Left ventricle myocardium inferior (tissue), 1 donor: ENCODE results near the gene CER1. TPM values are rescaled to one million over a fixed set of nuclear protein-coding genes. Genes with fewer than 3 reads are reported as not detected.
"Not testable (repeated sequence)": the region's sequence is repeated elsewhere in the genome, so short reads cannot be mapped to it uniquely, and the experiment has no call there.

Source experiments
- DNase-seq: peaks from one replicate; pipeline ENCODE4 v3.0.0-alpha.2; 2020
- H3K27ac ChIP-seq: fragments of 200-600 bp; replicated peaks from 2 replicates; pipeline ENCODE4 v1.8.0; 2021
- H3K27me3 ChIP-seq: fragments of 200-600 bp; 2 replicates; pipeline ENCODE4 v1.8.0; 2021; ENCODE audit warnings: low read depth
- H3K36me3 ChIP-seq: fragments of 200-600 bp; 2 replicates; pipeline ENCODE4 v1.8.0; 2021
- H3K4me1 ChIP-seq: fragments of 200-600 bp; 2 replicates; pipeline ENCODE4 v1.8.0; 2021
- H3K4me3 ChIP-seq: fragments of 200-600 bp; 2 replicates; pipeline ENCODE4 v1.8.0; 2021; ENCODE audit warnings: mild to moderate bottlenecking, moderate library complexity
- H3K9me3 ChIP-seq: fragments of 200-600 bp; replicated peaks from 2 replicates; pipeline ENCODE4 v1.8.0; 2021
- intact Hi-C: fragments of 100-400 bp; cut with micrococcal nuclease; formaldehyde crosslinking; loops from one replicate; pipeline ENCODE4 v1.11.0; 2022
- total RNA-seq: library from RNA; stranded (reverse); fragmentation: NEBNext Ultra II Directional; extraction: Animal tissue kit (Norgen Biotek cat#: 25700); gene quantifications from one replicate; pipeline ENCODE4 v1.2.1, GENCODE V29; 2021
- TF ChIP-seq, protein P1 (sequence below): fragments of 200-600 bp; IDR thresholded peaks from 2 replicates; pipeline ENCODE4 v1.8.0; 2021; ENCODE audit warnings: antibody characterized with exemption, mild to moderate bottlenecking, borderline replicate concordance
- donor health status: DM: no; HTN: yes; CAD: no; lungs with severe emphysema.

Gene CER1
- total RNA-seq, 1 donor from 2014 or later = not detected

GRCh38 chr9:14687042-14687719 lies 35.4 kb downstream of the CER1 start:
- no peaks in the 10 kb centered on the region for H3K27me3 ChIP-seq
- no peaks in the 10 kb centered on the region for H3K9me3 ChIP-seq
- H3K4me1 ChIP-seq = peaks cover 6% of the 10 kb centered on the region
- TF ChIP-seq, protein P1, sequence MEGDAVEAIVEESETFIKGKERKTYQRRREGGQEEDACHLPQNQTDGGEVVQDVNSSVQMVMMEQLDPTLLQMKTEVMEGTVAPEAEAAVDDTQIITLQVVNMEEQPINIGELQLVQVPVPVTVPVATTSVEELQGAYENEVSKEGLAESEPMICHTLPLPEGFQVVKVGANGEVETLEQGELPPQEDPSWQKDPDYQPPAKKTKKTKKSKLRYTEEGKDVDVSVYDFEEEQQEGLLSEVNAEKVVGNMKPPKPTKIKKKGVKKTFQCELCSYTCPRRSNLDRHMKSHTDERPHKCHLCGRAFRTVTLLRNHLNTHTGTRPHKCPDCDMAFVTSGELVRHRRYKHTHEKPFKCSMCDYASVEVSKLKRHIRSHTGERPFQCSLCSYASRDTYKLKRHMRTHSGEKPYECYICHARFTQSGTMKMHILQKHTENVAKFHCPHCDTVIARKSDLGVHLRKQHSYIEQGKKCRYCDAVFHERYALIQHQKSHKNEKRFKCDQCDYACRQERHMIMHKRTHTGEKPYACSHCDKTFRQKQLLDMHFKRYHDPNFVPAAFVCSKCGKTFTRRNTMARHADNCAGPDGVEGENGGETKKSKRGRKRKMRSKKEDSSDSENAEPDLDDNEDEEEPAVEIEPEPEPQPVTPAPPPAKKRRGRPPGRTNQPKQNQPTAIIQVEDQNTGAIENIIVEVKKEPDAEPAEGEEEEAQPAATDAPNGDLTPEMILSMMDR = no peak
- no peak for DNase-seq
- H3K36me3 ChIP-seq = peaks cover 48% of the 10 kb centered on the region
- H3K4me3 ChIP-seq = no peak overlapping the region
- intact Hi-C loops = no loop called here
- no peak overlapping the region for H3K27ac ChIP-seq

- Histone ChIP-seq H3K27ac (no peak overlapping the region), H3K4me1 (no peaks in the 10 kb centered on the region), H3K36me3 (peaks cover 48% of the 10 kb centered on the region), H3K9me3 (no peaks in the 10 kb centered on the region), H3K4me3 (no peak overlapping the region), H3K27me3 (no peaks in the 10 kb centered on the region)
- DNase-seq = no peak
- intact Hi-C loops = no loop called here
- TF ChIP-seq, protein P1 = no peak
These were observed 36.4 kb downstream of the CER1 start for GRCh38 chr9:14686168-14686567.

GRCh38 chr9:14682616-14683015 lies 39.9 kb downstream of the CER1 start:
- H3K4me1 ChIP-seq, H3K9me3 ChIP-seq, H3K4me3 ChIP-seq, intact Hi-C loops, H3K27me3 ChIP-seq, DNase-seq, H3K27ac ChIP-seq: not testable (repeated sequence)
- peaks cover 22% of the 10 kb centered on the region for H3K36me3 ChIP-seq

DNA sequence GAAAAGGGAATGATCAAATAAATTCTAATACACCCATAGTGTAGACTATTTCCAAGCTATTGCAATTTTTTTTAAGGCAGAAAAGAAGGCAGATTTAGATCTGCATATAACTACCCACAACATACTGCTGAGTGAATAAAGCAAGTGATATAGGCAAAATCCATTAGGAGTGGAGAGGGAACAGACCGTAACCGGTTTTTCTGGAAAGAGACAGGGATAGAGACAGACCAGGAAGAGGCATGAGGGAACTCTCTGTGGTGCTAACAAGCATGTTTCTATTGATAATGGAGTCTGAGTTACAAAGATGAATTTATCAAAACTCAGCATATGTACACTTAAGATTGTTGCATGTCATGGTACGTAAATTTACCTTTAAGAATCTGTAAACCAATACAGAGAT lies 43.8 kb downstream of the CER1 start:
- Histone ChIP-seq H3K4me1 (no peaks in the 10 kb centered on the region), H3K27ac (no peak overlapping the region), H3K27me3 (no peaks in the 10 kb centered on the region), H3K4me3 (no peak overlapping the region), H3K9me3 (no peaks in the 10 kb centered on the region), H3K36me3 (no peaks in the 10 kb centered on the region)
- DNase-seq = no peak
- intact Hi-C loops = no loop called here
- TF ChIP-seq, protein P1 = no peak

DNA sequence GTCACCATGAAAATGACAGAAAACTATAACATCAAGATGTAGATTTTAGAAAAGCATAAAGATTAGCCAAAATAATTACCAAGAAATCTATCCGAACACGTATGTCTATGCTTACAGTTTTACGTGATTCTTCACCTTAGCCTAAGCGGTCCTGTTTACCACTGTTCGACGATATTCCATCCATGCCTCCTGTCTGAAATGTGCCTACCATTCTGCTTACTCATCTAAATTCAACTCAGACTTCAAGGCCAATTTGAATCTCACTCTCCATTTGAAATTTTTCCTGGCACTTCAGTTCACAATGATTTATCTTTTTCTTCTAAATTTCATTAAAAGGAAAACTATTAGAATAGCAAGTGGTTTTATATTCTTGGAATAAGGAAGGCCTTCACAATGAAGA lies 44.7 kb downstream of the CER1 start:
- Histone ChIP-seq H3K4me1 (no peaks in the 10 kb centered on the region), H3K27ac (no peak overlapping the region), H3K9me3 (no peaks in the 10 kb centered on the region), H3K4me3 (no peak overlapping the region), H3K27me3 (no peaks in the 10 kb centered on the region), H3K36me3 (no peaks in the 10 kb centered on the region)
- TF ChIP-seq, protein P1 = no peak
- DNase-seq = no peak
- intact Hi-C loops = no loop called here

DNA sequence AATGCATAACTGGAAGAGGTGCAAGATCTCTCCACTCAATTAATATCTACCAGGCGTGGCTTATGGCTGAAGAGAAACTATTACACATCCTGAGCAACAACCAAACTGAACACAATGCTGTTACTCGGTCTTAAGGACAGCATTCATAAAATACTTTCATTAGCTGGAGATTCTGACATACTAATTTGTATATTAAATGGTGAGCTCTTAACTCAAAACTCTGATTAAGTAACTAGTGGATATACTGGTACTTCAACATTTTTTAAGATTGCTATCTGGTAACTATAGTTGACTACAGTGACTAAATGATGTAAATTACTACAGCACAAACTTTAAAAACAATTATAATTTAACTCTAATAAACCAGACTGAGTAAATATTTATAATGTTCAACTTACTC lies 45.1 kb downstream of the CER1 start:
- Histone ChIP-seq H3K9me3 (no peaks in the 10 kb centered on the region), H3K27ac (no peak overlapping the region), H3K36me3 (peaks cover 3% of the 10 kb centered on the region), H3K4me1 (no peaks in the 10 kb centered on the region), H3K27me3 (no peaks in the 10 kb centered on the region), H3K4me3 (no peak overlapping the region)
- DNase-seq = no peak
- TF ChIP-seq, protein P1 = no peak
- intact Hi-C loops = no loop called here
